H1 (cell line): Measurements from ENCODE around the gene UBA5. TPM values are rescaled to one million over a fixed set of nuclear protein-coding genes. Genes with fewer than 3 reads are reported as not detected.

Experiments used
- BCL11A ChIP-seq, 2 experiments: IDR thresholded peaks; one replicate each; pipeline ENCODE4 v1.6.1; 2011; ENCODE audit warnings: low read depth in 2 of 2, low read length in 2 of 2, mild to moderate bottlenecking in 2 of 2
- JUN ChIP-seq: IDR thresholded peaks from 2 replicates; pipeline ENCODE4 v1.6.1; 2011; ENCODE audit warnings: low read depth, mild to moderate bottlenecking, improper control_type of control experiment, low read length
- KDM4A ChIP-seq: IDR thresholded peaks from one replicate; pipeline ENCODE4 v1.7.1; 2012; ENCODE audit warnings: low read depth, mild to moderate bottlenecking, moderate library complexity, low read length, inconsistent platforms; ENCODE audit not compliant: severe bottlenecking
- RAD21 ChIP-seq, 2 experiments: IDR thresholded peaks in 1 of 2; conservative IDR thresholded peaks in 1 of 2; 2 replicates each; pipeline ENCODE4 v1.6.1; 2011; ENCODE audit warnings: low read depth in 2 of 2, low read length in 2 of 2, improper control_type of control experiment in 1 of 2, inconsistent platforms in 1 of 2, mild to moderate bottlenecking in 1 of 2, moderate library complexity in 1 of 2
- TEAD4 ChIP-seq: IDR thresholded peaks from 2 replicates; pipeline ENCODE4 v1.6.1; 2012; ENCODE audit warnings: low read depth, low read length, inconsistent platforms, mixed read lengths
- polyA plus RNA-seq, 7 experiments: library from polyadenylated mRNA; depleted of rRNA in 3 of 7; stranded (reverse) in 5 of 7; unstranded in 2 of 7; fragments of >200 nt in 5 of 7; fragments of 200-250 nt in 2 of 7; gene quantifications; 1 replicate in 5 of 7; 2 replicates in 1 of 7; 4 replicates in 1 of 7; pipeline versions ENCODE4 v1.2.1 to v1.2.3, GENCODE V29; 2011 to 2013; ENCODE audit warnings: missing spikeins in 2 of 7, mixed read lengths in 2 of 7
- total RNA-seq: library from RNA; stranded (reverse); fragmentation: NEBNext Ultra II Directional; extraction: Animal tissue kit (Norgen Biotek cat#: 25700); gene quantifications from 2 replicates; pipeline ENCODE4 v1.2.1, GENCODE V29; 2021

The UBA5 gene
- total and polyA plus RNA-seq, 2 of the 8 experiments (the other 6 are each of a cell fraction or from before 2014, with no cell fraction given) = 11.0 to 28.0 TPM

- TF ChIP-seq RAD21 (IDR thresholded peaks at IDR 0.05 in 1 of 2, conservative IDR thresholded peaks at IDR 0.05 in 1 of 2; ENCODE audit: low read depth in 2 of 2, low read length in 2 of 2) = no peak
- no peak for TF ChIP-seq BCL11A (IDR thresholded peaks at IDR 0.05; ENCODE audit: low read depth in 2 of 2, low read length in 2 of 2)
- no peak for TF ChIP-seq KDM4A
- no peak for TF ChIP-seq TEAD4
- TF ChIP-seq JUN = no peak
- TF ChIP-seq, all 59 proteins: peak for 0
Observed at GRCh38 chr3:132660811-132661070, 612 bp downstream of the UBA5 start (continued).
